DOHH2 (cell line): ENCODE measurements around the gene SLC23A3.

Experiments used
- H3F3A ChIP-seq: fragments of 200-600 bp; sonication (generic), shearing (Covaris generic); 2 replicates; pipeline ENCODE4 v1.6.0; 2016; ENCODE audit warnings: antibody characterized with exemption, mild to moderate bottlenecking; ENCODE audit not compliant: control insufficient read depth, insufficient read depth
- H3K27ac ChIP-seq: fragments of 200-600 bp; sonication (generic); 2 replicates; pipeline ENCODE4 v1.5.1; 2014; ENCODE audit warnings: low read depth, mild to moderate bottlenecking, low read length, moderate library complexity
- H3K27me3 ChIP-seq: fragments of 200-600 bp; sonication (generic); 2 replicates; pipeline ENCODE4 v1.6.1; 2014; ENCODE audit warnings: mild to moderate bottlenecking, low read length, mixed read lengths; ENCODE audit not compliant: control insufficient read depth
- H3K36me3 ChIP-seq: fragments of 200-600 bp; sonication (generic); 2 replicates; pipeline ENCODE4 v1.6.1; 2014; ENCODE audit warnings: mild to moderate bottlenecking, low read length, moderate library complexity, mixed read lengths; ENCODE audit not compliant: control insufficient read depth
- H3K4me1 ChIP-seq: fragments of 200-600 bp; sonication (generic); 2 replicates; pipeline ENCODE4 v1.6.1; 2014; ENCODE audit warnings: mild to moderate bottlenecking, low read length, mixed read lengths; ENCODE audit not compliant: control insufficient read depth
- H3K4me2 ChIP-seq: fragments of 200-600 bp; sonication (generic); 2 replicates; pipeline ENCODE4 v1.6.0; 2014; ENCODE audit warnings: mild to moderate bottlenecking, low read length, moderate library complexity
- H3K4me3 ChIP-seq: fragments of 200-600 bp; sonication (generic); 2 replicates; pipeline ENCODE4 v1.5.1; 2014; ENCODE audit warnings: mild to moderate bottlenecking, low read length, mixed read lengths
- H3K79me2 ChIP-seq: fragments of 200-600 bp; sonication (generic); 2 replicates; pipeline ENCODE4 v1.6.1; 2014; ENCODE audit warnings: mild to moderate bottlenecking, low read length, mixed read lengths; ENCODE audit not compliant: control insufficient read depth
- H3K9me2 ChIP-seq: fragments of 200-600 bp; sonication (generic); replicated peaks from 2 replicates; pipeline ENCODE4 v1.6.1; 2014; ENCODE audit warnings: mild to moderate bottlenecking, low read length, mixed read lengths; ENCODE audit not compliant: control insufficient read depth
- H3K9me3 ChIP-seq: fragments of 200-600 bp; sonication (generic); 2 replicates; pipeline ENCODE4 v1.6.1; 2014; ENCODE audit warnings: antibody characterized with exemption, low read length, mixed read lengths; ENCODE audit not compliant: control insufficient read depth, insufficient read depth
- H4K20me1 ChIP-seq: fragments of 200-600 bp; sonication (generic); 2 replicates; pipeline ENCODE4 v1.6.0; 2014; ENCODE audit warnings: low read depth, mild to moderate bottlenecking, antibody characterized with exemption, low read length, moderate library complexity; ENCODE audit not compliant: control insufficient read depth, insufficient read depth
- EZH2phosphoT487 ChIP-seq: fragments of 200-600 bp; sonication (generic); IDR thresholded peaks from 2 replicates; pipeline ENCODE4 v1.6.1; 2017; ENCODE audit warnings: borderline replicate concordance, mild to moderate bottlenecking, antibody characterized with exemption, low read length, moderate library complexity, mixed read lengths
- TF ChIP-seq, protein P1 (sequence below): fragments of 200-600 bp; sonication (generic); IDR thresholded peaks from one replicate; pipeline ENCODE4 v1.5.1; 2014; ENCODE audit warnings: antibody characterized with exemption, mild to moderate bottlenecking, low read depth, low read length; ENCODE audit not compliant: poor library complexity, severe bottlenecking

SLC23A3 gene

GRCh38 chr2:219163156-219163555, 6.7 kb downstream of the SLC23A3 start:
- Histone ChIP-seq H3K36me3 (no peaks in the 10 kb centered on the region; the same call in 1 of the 2 replicates), H3K4me1 (peaks cover 14% of the 10 kb centered on the region), H3K4me2 (no peak overlapping the region), H4K20me1 (peaks cover 3% of the 10 kb centered on the region; the same call in 1 of the 2 replicates), H3K9me3 (no peaks in the 10 kb centered on the region), H3F3A (peaks cover 9% of the 10 kb centered on the region; the same call in 1 of the 2 replicates), H3K27ac (no peak overlapping the region), H3K4me3 (no peak overlapping the region), H3K27me3 (no peaks in the 10 kb centered on the region), H3K79me2 (no peaks in the 10 kb centered on the region), H3K9me2 (no peaks in the 10 kb centered on the region)
- no peak for TF ChIP-seq EZH2phosphoT487
- TF ChIP-seq, protein P1, sequence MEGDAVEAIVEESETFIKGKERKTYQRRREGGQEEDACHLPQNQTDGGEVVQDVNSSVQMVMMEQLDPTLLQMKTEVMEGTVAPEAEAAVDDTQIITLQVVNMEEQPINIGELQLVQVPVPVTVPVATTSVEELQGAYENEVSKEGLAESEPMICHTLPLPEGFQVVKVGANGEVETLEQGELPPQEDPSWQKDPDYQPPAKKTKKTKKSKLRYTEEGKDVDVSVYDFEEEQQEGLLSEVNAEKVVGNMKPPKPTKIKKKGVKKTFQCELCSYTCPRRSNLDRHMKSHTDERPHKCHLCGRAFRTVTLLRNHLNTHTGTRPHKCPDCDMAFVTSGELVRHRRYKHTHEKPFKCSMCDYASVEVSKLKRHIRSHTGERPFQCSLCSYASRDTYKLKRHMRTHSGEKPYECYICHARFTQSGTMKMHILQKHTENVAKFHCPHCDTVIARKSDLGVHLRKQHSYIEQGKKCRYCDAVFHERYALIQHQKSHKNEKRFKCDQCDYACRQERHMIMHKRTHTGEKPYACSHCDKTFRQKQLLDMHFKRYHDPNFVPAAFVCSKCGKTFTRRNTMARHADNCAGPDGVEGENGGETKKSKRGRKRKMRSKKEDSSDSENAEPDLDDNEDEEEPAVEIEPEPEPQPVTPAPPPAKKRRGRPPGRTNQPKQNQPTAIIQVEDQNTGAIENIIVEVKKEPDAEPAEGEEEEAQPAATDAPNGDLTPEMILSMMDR: no peak

DNA sequence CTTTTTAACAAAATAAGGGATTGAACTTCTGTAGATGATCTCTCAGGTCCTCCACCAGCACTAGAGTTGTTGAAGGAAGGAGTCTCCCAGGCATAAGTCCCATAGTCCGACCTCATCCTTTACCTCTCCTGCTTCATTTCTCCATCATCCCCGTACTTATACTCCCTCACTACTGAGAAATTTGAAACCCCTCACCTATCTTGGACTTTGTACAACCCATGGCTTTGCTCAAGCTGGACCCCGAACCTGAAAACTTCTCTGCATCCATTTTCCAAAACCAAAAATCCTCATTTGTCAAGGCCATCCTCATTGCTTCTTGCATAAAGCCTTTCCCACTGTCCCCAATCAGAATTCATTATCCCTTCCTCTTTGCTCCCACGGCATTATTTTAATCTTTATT, 8.7 kb downstream of the SLC23A3 start:
- H3K9me2 ChIP-seq: no peaks in the 10 kb centered on the region
- no peaks in the 10 kb centered on the region for H3K9me3 ChIP-seq
- peak overlapping the region; percentile 72 for H3K4me2 ChIP-seq
- H3F3A ChIP-seq: peaks cover 9% of the 10 kb centered on the region; the same call in 1 of the 2 replicates
- H3K79me2 ChIP-seq: no peaks in the 10 kb centered on the region
- TF ChIP-seq, protein P1: no peak
- peaks cover 3% of the 10 kb centered on the region; the same call in 1 of the 2 replicates for H4K20me1 ChIP-seq
- peak overlapping the region; percentile 71; the same call in 1 of the 2 replicates for H3K27ac ChIP-seq
- H3K36me3 ChIP-seq: peaks cover 10% of the 10 kb centered on the region
- peak overlapping the region; percentile 83 for H3K4me3 ChIP-seq
- no peaks in the 10 kb centered on the region for H3K27me3 ChIP-seq
- H3K4me1 ChIP-seq: peaks cover 14% of the 10 kb centered on the region

GRCh38 chr2:219160186-219161017, 9.4 kb downstream of the SLC23A3 start, which contains the start of gene NHEJ1:
Gene NHEJ1, minus strand, starts transcription at chr2:219160815. Its CDS starts 2,453 bp downstream, at chr2:219158362.
- Histone ChIP-seq H3K4me2 (peak within 1 kb of the TSS; percentile 72), H3K9me3 (no peaks in the 10 kb centered on the region), H3K4me3 (peak within 1 kb of the TSS; percentile 83), H3K4me1 (peaks cover 14% of the 10 kb centered on the region), H3F3A (peaks cover 9% of the 10 kb centered on the region; the same call in 1 of the 2 replicates), H3K36me3 (peaks cover 10% of the 10 kb centered on the region), H3K27me3 (no peaks in the 10 kb centered on the region), H3K27ac (peak within 1 kb of the TSS; percentile 71), H3K79me2 (no peaks in the 10 kb centered on the region), H3K9me2 (no peaks in the 10 kb centered on the region), H4K20me1 (peaks cover 3% of the 10 kb centered on the region; the same call in 1 of the 2 replicates)
- TF ChIP-seq EZH2phosphoT487: no peak
- TF ChIP-seq, protein P1: peak; percentile 96
